ENCODE results near the gene PLA2G2D. TPM values are rescaled to one million over a fixed set of nuclear protein-coding genes. Genes with fewer than 3 reads are reported as not detected.

Gene PLA2G2D
- total and polyA plus RNA-seq, 7 donors = not detected

GRCh38 chr1:20080441-20081352 is 38.6 kb downstream of the PLA2G2D start:
- H3K4me1 ChIP-seq = no peaks in the 10 kb centered on the region
- no peak for DNase-seq
- intact Hi-C loops (cut with DNase I) = no loop called here
- H3K27ac ChIP-seq = no peak overlapping the region
- no peak overlapping the region for H3K4me3 ChIP-seq
- ATAC-seq = no peak
- H3K36me3 ChIP-seq (ENCODE audit: insufficient read depth in 1 of 2, low read depth in 1 of 2) = no peaks in the 10 kb centered on the region
- no peaks in the 10 kb centered on the region for H3K27me3 ChIP-seq (ENCODE audit: insufficient read depth in 3 of 3, low read length in 2 of 3)
- 73 to 77% (median 73%) methylated on average over 20 of the region's 20 CpGs for WGBS, 3 donors
- no peak for TF ChIP-seq CTCF (IDR thresholded peaks at IDR 0.05)
- no peaks in the 10 kb centered on the region for H3K9me3 ChIP-seq

GRCh38 chr1:20079661-20080305 is 39.6 kb downstream of the PLA2G2D start:
- no peak overlapping the region for H3K4me3 ChIP-seq
- no peaks in the 10 kb centered on the region for H3K9me3 ChIP-seq
- intact Hi-C loops (cut with DNase I) = no loop called here
- DNase-seq (no peak), ATAC-seq (no peak)
- WGBS, 3 donors = 58 to 68% (median 65%) methylated on average over 8 of the region's 8 CpGs
- no peaks in the 10 kb centered on the region for H3K36me3 ChIP-seq (ENCODE audit: insufficient read depth in 1 of 2, low read depth in 1 of 2)
- no peaks in the 10 kb centered on the region for H3K27me3 ChIP-seq (ENCODE audit: insufficient read depth in 3 of 3, low read length in 2 of 3)
- no peaks in the 10 kb centered on the region for H3K4me1 ChIP-seq
- TF ChIP-seq CTCF (IDR thresholded peaks at IDR 0.05) = no peak
- no peak overlapping the region for H3K27ac ChIP-seq

DNA sequence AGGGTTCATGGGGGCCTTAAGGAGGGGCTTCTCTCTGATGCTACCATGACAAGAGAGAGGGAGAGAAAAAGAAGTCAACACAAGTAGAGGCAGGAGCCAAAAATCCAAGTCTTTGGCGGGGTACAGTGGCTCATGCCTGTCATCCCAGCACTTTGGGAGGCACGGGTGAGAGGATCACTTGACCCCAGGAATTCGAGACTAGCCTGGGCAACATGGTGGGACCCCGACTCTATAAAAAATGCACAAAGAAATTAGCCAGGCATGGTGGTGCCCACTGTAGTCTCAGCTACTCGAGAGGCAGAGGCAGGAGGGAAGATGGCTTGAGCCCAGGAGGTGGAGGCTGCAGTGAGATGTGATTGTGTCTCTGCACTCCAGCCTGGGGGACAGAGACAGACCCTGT is 40.6 kb downstream of the PLA2G2D start:
- Histone ChIP-seq H3K27ac (no peak overlapping the region), H3K4me3 (no peak overlapping the region), H3K36me3 (ENCODE audit: insufficient read depth in 1 of 2, low read depth in 1 of 2) (no peaks in the 10 kb centered on the region), H3K27me3 (ENCODE audit: insufficient read depth in 3 of 3, low read length in 2 of 3) (no peaks in the 10 kb centered on the region), H3K9me3 (no peaks in the 10 kb centered on the region), H3K4me1 (no peaks in the 10 kb centered on the region)
- DNase-seq (no peak), ATAC-seq (no peak)
- intact Hi-C loops (cut with DNase I) = no loop called here
- 73 to 88% (median 75%) methylated on average over 5 of the region's 5 CpGs for WGBS, 3 donors
- no peak for TF ChIP-seq CTCF (IDR thresholded peaks at IDR 0.05)

- intact Hi-C loops (cut with DNase I) = no loop called here
- WGBS, 3 donors = 67 to 79% (median 67%) methylated on average over 7 to 8 of the region's 8 CpGs
- no peaks in the 10 kb centered on the region for H3K36me3 ChIP-seq (ENCODE audit: insufficient read depth in 1 of 2, low read depth in 1 of 2)
- no peak overlapping the region for H3K4me3 ChIP-seq
- H3K27ac ChIP-seq = no peak overlapping the region
- DNase-seq (no peak), ATAC-seq (no peak)
- no peaks in the 10 kb centered on the region for H3K4me1 ChIP-seq
- no peaks in the 10 kb centered on the region for H3K27me3 ChIP-seq (ENCODE audit: insufficient read depth in 3 of 3, low read length in 2 of 3)
- no peak for TF ChIP-seq CTCF (IDR thresholded peaks at IDR 0.05)
- no peaks in the 10 kb centered on the region for H3K9me3 ChIP-seq
Measured at GRCh38 chr1:20078171-20078651, 41.1 kb downstream of the PLA2G2D start.
